ENCODE results near the gene RRP9. TPM values are rescaled to one million over a fixed set of nuclear protein-coding genes. Genes with fewer than 3 reads are reported as not detected.

Gene RRP9
- total and polyA plus RNA-seq, 2 donors (not counting 1 experiment from before 2014, with no cell fraction given) = 16.7 to 21.9 TPM

GRCh38 chr3:51942603-51943450, 1.1 kb upstream of the RRP9 start:
- no peak for ATAC-seq (ENCODE audit: low read depth)

More at GRCh38 chr3:51942603-51943450, 1.1 kb upstream of the RRP9 start:
- no peaks in the 10 kb centered on the region for H4K20me1 ChIP-seq (ENCODE audit: control insufficient read depth, insufficient read depth, low read length, poor library complexity, severe bottlenecking)
- peaks cover 36% of the 10 kb centered on the region for H3K4me1 Mint-ChIP-seq
- ChIA-PET CTCF (interaction anchor here (1.0 to 3.4 kb wide), 11 partner anchors 20 to 251 kb away, joined by 3 to 45 read pairs (median 6); partner anchors contain the start of genes ABHD14A, ABHD14B and PCBP4), POLR2A (interaction anchor here (0.6 to 2.5 kb wide), 3 partner anchors 31 to 513 kb away, joined by 3 to 13 read pairs (median 6); partner anchors contain the start of genes ABHD14A, ABHD14B, NISCH and RPL29)
- H3K9me3 ChIP-seq (ENCODE audit: control extremely low read depth in 1 of 3, control insufficient read depth in 2 of 3, insufficient read depth in 1 of 3, low read length in 2 of 3) = no peaks in the 10 kb centered on the region
- peaks cover 0 to 19% of the 10 kb centered on the region in 2 experiments for H3K36me3 ChIP-seq (replicated peaks in 1 of 2; ENCODE audit: control extremely low read depth in 1 of 2, control insufficient read depth in 1 of 2, extremely low read depth in 1 of 2, insufficient read depth in 2 of 2, low read length in 1 of 2)
- DNase-seq = peak; percentile 74
- H2AFZ ChIP-seq (ENCODE audit: insufficient read depth, low read depth, low read length, poor library complexity, severe bottlenecking) = peak overlapping the region; percentile 92
- H3K79me2 ChIP-seq (ENCODE audit: control insufficient read depth, insufficient read depth, low read length) = peaks cover 21% of the 10 kb centered on the region
- H3K4me2 ChIP-seq (replicated peaks; ENCODE audit: low read depth, low read length, poor library complexity, severe bottlenecking) = peak overlapping the region; percentile 96
- no peaks in the 10 kb centered on the region for H3K9me3 Mint-ChIP-seq (ENCODE audit: insufficient read depth)
- H3K27ac Mint-ChIP-seq = peak overlapping the region; percentile 94
- H3K27me3 Mint-ChIP-seq = no peaks in the 10 kb centered on the region
- peak overlapping the region; percentile 95 for H3K4me3 Mint-ChIP-seq
- intact Hi-C loops (cut with micrococcal nuclease) = loop anchor here (1.0 to 5.0 kb wide), 8 partner anchors 31 to 556 kb away; partner anchors contain the start of genes ABHD14B, MANF, POC1A and RPL29
- TF ChIP-seq, protein P1, sequence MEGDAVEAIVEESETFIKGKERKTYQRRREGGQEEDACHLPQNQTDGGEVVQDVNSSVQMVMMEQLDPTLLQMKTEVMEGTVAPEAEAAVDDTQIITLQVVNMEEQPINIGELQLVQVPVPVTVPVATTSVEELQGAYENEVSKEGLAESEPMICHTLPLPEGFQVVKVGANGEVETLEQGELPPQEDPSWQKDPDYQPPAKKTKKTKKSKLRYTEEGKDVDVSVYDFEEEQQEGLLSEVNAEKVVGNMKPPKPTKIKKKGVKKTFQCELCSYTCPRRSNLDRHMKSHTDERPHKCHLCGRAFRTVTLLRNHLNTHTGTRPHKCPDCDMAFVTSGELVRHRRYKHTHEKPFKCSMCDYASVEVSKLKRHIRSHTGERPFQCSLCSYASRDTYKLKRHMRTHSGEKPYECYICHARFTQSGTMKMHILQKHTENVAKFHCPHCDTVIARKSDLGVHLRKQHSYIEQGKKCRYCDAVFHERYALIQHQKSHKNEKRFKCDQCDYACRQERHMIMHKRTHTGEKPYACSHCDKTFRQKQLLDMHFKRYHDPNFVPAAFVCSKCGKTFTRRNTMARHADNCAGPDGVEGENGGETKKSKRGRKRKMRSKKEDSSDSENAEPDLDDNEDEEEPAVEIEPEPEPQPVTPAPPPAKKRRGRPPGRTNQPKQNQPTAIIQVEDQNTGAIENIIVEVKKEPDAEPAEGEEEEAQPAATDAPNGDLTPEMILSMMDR (IDR thresholded peaks at IDR 0.05) = no peak
- TF ChIP-seq EZH2 (IDR thresholded peaks at IDR 0.05; ENCODE audit: borderline replicate concordance, insufficient read depth, low read depth, low read length, poor library complexity, severe bottlenecking) = no peak
- WGBS (ENCODE audit: insufficient coverage) = 69% methylated on average over 14 of the region's 17 CpGs
- peak overlapping the region; percentile 43 to 90 (median 88) for H3K4me3 ChIP-seq (ENCODE audit: control extremely low read depth in 1 of 5, extremely low read depth in 1 of 5, insufficient read depth in 1 of 5, low read depth in 2 of 5, low read length in 4 of 5)
- H3K27ac ChIP-seq (ENCODE audit: low read length in 2 of 2) = peak overlapping the region; percentile 72 to 74
- H3K9ac ChIP-seq (ENCODE audit: low read length) = peak overlapping the region; percentile 78
- H3K27me3 ChIP-seq (replicated peaks in 1 of 4; ENCODE audit: control extremely low read depth in 1 of 4, control insufficient read depth in 3 of 4, insufficient read depth in 4 of 4, low read length in 3 of 4) = no peaks in the 10 kb centered on the region
- H3K4me1 ChIP-seq (ENCODE audit: control insufficient read depth in 2 of 2, insufficient read depth in 2 of 2, low read length in 2 of 2) = peaks cover 22 to 26% of the 10 kb centered on the region in 2 donors

Data from B cell (primary cell).